ENCODE data around the gene ARHGAP6.
A peak's percentile ranks its signal among the peaks of the same experiment; 100 is the strongest.

The ARHGAP6 gene

GRCh38 chrX:11305641-11306040 is 360.1 kb downstream of the ARHGAP6 start:
- DNase-seq (ENCODE audit: low read depth), result no peak

- DNase-seq (ENCODE audit: low read depth), result no peak
These were observed 360.9 kb downstream of the ARHGAP6 start for GRCh38 chrX:11304829-11305228.

GRCh38 chrX:11298600-11298999 is 367.1 kb downstream of the ARHGAP6 start:
- DNase-seq (ENCODE audit: low read depth), result no peak

GRCh38 chrX:11296051-11296450 is 369.7 kb downstream of the ARHGAP6 start:
- no peak for DNase-seq (ENCODE audit: low read depth)

GRCh38 chrX:11293113-11293512 is 372.6 kb downstream of the ARHGAP6 start, which contains the start of gene AMELX:
Gene AMELX, plus strand, starts transcription at chrX:11293413. Its CDS starts 1,376 bp downstream, at chrX:11294789.
- DNase-seq (ENCODE audit: low read depth), result no peak

GRCh38 chrX:11290416-11291102 is 375.2 kb downstream of the ARHGAP6 start:
- no peak for DNase-seq (ENCODE audit: low read depth)

GRCh38 chrX:11287505-11287904 is 378.2 kb downstream of the ARHGAP6 start:
- DNase-seq (ENCODE audit: low read depth), result peak; percentile 10

GRCh38 chrX:11285651-11286050 is 380.1 kb downstream of the ARHGAP6 start:
- no peak for DNase-seq (ENCODE audit: low read depth)

GRCh38 chrX:11282043-11282442 is 383.7 kb downstream of the ARHGAP6 start:
- DNase-seq (ENCODE audit: low read depth), result no peak

- DNase-seq (ENCODE audit: low read depth), result no peak
These were observed 392.2 kb downstream of the ARHGAP6 start for GRCh38 chrX:11273544-11273943.

GRCh38 chrX:11272863-11273262 is 392.9 kb downstream of the ARHGAP6 start:
- no peak for DNase-seq (ENCODE audit: low read depth)

- DNase-seq (ENCODE audit: low read depth), result no peak
These were observed 393.4 kb downstream of the ARHGAP6 start for GRCh38 chrX:11272290-11272689.

GRCh38 chrX:11269996-11270395 is 395.7 kb downstream of the ARHGAP6 start:
- DNase-seq (ENCODE audit: low read depth), result no peak

- no peak for DNase-seq (ENCODE audit: low read depth)
These were observed 396.7 kb downstream of the ARHGAP6 start for GRCh38 chrX:11269006-11269405.

- peak; percentile 5 for DNase-seq (ENCODE audit: low read depth)
These were observed 398.3 kb downstream of the ARHGAP6 start for GRCh38 chrX:11267425-11267824.

GRCh38 chrX:11266573-11267003 is 399.1 kb downstream of the ARHGAP6 start:
- no peak for DNase-seq (ENCODE audit: low read depth)

- DNase-seq (ENCODE audit: low read depth), result no peak
These were observed 400.4 kb downstream of the ARHGAP6 start for GRCh38 chrX:11265352-11265751.

- no peak for DNase-seq (ENCODE audit: low read depth)
These were observed 400.8 kb downstream of the ARHGAP6 start for GRCh38 chrX:11264925-11265324.

GRCh38 chrX:11261260-11261659 is 404.5 kb downstream of the ARHGAP6 start:
- peak; percentile 47 for DNase-seq (ENCODE audit: low read depth)

GRCh38 chrX:11259437-11259836 is 406.3 kb downstream of the ARHGAP6 start:
- DNase-seq (ENCODE audit: low read depth), result no peak

GRCh38 chrX:11257711-11258110 is 408.0 kb downstream of the ARHGAP6 start:
- DNase-seq (ENCODE audit: low read depth), result no peak

GRCh38 chrX:11257290-11257689 is 408.4 kb downstream of the ARHGAP6 start:
- no peak for DNase-seq (ENCODE audit: low read depth)

GRCh38 chrX:11254417-11255109 is 411.2 kb downstream of the ARHGAP6 start:
- no peak for DNase-seq (ENCODE audit: low read depth)

- peak; percentile 71 for DNase-seq (ENCODE audit: low read depth)
These were observed 421.1 kb downstream of the ARHGAP6 start for GRCh38 chrX:11244636-11245035.

Measured in fibroblast of gingiva (primary cell).